ENCODE results near the gene TUBD1.
"Not testable (repeated sequence)": the region's sequence is repeated elsewhere in the genome, so short reads cannot be mapped to it uniquely, and the experiment has no call there.

Gene TUBD1

DNA sequence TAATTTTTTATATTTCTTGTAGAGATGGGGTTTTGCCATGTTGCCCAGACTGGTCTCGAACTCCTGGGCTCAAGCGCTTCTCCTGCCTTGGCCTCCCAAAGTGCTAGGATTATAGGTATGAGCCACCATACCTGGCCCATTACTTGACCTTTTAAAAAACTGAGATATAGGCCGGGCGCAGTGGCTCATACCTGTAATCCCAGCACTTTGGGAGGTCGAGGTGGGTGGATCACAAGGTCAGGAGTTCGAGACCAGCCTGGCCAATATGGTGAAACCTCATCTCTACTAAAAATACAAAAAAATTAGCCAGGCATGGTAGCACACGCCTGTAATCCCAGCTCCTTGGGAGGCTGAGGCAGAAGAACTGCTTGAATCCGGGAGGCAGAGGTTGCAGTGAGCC lies 19.3 kb downstream of the TUBD1 start:
- not testable (repeated sequence) for DNase-seq

DNA sequence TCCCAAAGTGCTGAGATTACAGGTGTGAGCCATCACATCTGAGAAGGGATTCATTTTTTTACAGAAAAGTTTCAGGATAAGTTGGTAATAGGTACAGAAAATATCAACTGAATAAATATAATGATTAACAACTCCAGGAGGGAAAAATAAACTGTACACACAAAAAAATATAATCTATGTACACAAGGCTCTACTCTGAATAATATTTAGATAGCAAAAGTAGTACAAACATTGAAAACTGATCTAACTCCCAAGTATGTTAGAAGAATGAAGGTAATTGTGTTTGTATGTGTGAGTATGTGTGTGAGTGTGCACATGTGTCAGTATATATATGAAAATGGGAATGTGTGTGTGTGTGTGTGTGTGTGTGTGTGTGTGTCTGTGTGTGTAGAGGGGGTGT lies 20.4 kb downstream of the TUBD1 start:
- DNase-seq, result no peak

DNA sequence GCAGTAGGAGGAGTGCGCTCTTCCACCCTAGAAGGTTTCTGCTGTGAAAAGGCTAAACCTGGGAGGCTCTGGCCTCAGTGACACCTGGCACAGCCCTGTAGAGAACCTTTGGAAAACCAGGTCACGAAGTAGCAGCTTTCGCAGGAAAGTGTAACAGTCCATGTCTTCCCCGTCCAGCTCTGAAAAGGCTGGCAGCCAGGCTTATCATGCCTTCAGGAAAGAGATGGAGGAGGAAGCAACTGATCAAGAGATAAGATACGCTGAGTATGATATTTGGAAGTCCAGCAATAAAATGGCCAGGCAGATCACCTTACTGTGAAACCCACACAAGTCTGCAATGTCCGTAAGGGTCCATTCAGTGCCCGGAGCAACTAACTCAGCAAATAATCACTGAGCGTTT lies 22.3 kb downstream of the TUBD1 start:
- no peak for DNase-seq

DNA sequence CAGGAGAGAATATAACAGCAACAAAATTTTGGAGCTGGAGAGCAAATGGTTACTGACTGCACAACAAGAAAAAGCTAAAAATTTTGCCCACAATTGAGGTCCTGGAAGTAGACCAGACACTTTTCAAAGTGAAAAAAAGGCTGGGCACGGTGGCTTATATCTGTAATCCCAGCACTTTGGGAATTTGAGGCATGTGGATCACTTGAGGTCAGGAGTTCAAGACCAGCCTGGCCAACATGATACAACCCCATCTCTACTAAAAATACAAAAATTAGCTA lies 22.9 kb downstream of the TUBD1 start:
- no peak for DNase-seq

DNA sequence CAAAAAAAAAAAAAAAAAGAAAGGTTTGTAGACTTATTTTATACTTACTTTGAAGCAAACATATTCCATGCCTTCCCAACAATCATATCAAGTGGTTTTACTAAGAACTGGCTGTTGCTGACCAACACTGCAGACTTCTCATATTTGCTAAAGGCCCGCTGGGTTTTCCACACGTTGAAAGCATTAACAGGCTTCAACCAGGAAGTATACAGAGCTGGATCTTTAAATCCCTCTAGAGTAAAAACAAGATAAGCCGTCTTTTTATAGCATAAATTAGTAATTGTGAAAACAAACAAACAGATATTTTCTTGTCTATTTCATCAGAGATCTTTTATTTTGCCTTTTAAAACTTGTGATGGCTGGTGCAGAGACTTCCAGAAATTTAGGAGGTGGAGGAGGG lies 29.1 kb downstream of the TUBD1 start:
- DNase-seq, result no peak

DNA sequence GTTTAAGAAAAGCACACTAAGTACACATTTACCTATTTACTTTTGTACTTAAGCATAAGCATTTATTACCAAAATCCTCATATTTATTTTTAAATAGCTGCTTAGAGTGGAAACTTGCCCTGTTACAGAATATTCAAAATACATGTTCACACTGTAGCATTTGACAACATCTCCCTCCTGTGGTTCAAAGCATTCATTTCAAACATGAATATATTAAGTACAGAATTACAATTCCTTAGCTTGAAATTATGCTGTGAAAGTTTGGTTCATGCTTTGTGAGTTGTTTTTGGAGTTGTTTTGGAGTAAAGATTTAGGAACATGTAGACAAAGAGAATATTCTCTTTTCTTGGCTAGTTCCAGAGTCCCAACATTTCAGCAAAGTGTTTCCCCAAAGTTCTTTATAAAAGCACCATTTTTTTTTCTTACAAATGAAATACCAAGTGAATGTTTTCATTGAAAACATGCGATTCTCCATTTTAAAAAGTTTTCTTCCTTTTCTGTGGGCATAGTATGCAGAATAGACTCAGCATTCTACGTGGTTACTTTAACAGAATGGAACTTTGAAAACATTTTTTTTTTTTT lies 33.2 kb downstream of the TUBD1 start:
- DNase-seq, result peak; percentile 62

DNA sequence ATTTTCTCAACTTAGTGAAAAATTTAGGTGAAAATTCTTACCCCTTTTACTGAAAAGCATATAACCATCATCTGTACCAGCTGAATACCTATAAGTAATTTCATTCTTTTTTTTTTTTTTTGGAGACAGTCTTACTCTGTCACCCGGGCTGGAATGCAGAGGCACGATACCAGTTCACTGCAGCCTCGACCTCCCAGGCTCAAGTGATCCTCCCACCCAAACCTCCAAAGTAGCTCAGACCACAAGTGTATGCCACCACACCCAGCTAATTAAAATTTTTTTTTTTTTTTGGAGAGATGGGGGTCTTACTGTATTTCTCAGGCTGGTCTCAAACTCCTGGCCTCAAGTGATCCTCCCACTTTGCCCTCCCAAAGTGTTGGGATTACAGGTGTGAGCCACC lies 33.8 kb downstream of the TUBD1 start:
- no peak for DNase-seq

DNA sequence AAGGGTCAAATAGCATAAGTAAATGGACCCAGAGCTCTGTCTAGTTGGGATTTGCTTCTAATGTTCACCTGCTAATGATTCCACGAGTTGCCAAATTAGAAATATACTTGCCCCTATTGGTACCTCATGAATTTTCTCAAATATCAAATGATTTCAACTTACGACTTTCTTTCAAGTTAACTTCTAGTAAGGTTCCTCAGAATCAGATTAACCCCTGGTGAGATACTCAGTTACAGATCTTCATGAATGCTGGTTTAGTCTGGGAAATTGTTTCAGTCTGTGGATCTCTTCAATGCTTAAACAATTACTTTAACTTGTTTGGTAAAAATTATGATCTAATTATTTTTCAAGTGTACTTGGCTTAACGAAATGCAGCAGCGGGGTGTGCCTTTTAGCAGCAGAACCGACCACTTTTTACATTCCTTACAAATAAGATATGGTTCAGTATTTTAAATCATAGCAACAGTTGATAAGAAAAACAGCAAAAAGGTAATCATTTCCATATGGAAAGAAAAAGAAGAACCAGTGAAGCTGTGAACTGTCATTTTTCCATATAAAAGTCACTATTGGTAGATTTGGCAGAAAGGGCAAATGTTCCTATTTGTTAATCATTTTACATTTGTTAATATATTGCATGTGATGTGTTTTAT lies 34.5 kb downstream of the TUBD1 start:
- no peak for DNase-seq

DNA sequence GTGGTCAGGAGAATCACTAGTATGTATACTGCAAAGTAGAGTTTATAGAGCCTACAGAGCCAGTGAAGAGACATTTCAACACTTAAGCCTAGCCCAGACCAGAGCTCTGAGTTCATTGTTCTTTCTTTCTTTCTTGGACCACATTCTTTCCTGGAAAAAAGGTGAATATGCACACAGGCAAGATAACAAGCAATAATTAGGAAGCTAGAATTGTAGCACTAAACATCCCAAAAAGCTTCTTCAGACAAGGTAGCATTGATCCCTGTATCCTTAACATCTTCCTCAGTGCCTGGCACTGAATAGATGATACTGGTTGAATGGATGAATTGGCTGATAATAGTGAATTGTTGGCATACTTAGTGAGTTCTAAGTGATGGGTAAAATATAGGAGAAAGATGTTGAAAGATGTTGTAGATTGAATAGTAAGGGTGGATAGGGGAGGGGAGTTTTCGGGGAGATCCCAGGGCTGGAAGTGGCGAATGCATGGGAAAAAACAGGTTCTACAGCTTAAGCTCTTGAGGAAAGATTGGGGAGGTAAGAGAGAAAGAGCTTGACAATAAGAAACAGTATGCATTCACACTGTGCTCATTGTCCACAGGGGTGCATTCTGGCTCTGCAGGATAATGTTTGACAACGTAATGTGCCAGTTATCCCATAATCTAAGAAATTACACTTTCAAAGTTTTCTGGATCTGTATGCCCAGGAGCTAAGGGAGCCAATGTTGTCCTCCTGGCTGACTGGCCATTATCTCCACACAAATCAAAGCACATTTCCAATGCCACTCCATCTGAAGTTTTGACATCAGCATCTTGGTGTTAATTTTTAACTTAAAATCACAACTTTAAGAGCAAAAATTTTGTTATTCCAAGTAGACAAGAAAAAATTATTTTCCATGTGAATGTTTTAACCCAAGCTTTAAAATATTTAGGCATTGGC lies 35.6 kb downstream of the TUBD1 start:
- DNase-seq, result no peak

DNA sequence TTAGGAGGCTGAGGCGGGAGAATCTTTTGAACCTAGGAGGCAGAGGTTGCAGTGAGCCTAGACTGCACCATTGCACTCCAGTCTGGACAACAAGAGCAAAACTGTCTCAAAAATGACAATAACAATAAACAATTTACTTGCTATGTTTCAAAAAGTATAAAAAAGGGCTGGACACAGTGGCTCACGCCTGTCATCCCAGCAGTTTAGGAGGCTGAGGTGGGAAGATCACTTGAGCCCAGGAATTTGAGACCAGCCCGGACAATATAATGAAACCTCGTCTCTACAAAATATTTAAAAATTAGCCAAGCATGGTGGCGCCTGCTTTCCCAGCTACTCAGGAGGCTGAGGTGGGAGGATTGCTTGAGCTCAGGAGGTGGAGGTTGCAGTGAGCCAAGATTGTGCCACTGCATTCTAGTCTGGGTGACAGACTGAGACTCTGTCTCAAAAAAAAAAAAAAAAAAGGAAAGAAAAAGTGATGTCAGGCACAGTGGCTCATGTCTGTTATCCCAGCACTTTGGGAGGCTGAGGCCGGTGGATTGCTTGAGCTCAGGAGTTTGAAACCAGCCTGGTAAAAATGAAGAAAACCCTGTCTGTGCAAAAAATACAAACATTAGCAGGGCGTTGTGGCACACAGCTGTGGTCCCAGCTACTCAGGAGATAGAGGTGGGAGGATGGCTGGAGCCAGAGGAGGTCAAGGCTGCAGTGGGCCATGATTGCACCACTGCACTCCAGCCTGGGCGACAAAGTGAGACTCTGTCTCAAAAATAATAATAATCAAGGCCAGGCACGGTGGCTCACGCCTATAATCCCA lies 38.6 kb downstream of the TUBD1 start:
- DNase-seq, result not testable (repeated sequence)

DNA sequence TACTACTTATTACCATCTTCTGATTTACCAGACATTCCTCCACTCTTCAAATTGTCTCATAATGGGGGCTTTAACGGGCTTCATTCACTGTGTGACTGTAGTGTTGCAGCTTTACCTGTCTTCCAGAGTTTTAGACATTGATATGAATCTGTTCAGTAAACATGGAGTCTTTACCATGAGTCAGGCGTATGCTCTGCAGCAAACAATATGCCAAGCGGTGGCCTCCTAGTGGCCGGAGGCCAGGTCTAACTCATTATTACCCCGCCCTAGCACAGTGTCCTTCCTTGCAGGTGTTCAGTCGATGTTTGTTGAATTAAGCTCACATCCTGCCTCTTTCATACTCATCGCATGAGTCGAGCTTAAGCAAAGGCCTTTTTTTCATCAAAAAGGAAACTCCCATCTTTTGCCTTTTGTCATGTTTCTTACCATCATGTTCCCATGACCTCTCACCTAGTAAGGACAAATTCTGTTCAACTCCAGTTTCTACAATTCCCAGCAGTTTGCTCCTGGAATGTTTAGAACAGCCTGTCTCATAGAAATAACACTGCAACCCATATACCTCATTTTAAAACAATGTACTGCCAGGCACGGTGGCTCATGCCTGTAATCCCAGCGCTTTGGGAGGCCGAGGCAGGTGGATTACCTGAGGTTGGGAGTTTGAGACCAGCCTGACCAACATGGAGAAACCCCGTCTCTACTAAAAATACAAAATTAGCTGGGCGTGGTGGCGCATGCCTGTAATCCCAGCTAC lies 39.4 kb downstream of the TUBD1 start:
- no peak for DNase-seq

DNA sequence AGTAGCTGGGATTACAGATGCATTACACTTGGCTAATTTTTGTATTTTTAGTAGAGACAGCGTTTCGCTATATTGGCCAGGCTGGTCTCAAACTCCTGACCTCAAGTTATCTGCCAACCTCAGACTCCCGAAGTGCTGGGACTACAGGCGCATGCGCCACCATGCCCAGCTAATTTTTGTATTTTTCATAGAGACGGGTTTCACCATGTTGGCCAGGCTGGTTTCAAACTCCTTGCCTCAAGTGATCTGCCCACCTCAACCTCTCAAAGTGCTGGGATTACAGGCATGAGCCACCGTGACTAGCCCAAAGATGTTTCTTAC lies 39.9 kb downstream of the TUBD1 start:
- not testable (repeated sequence) for DNase-seq

DNA sequence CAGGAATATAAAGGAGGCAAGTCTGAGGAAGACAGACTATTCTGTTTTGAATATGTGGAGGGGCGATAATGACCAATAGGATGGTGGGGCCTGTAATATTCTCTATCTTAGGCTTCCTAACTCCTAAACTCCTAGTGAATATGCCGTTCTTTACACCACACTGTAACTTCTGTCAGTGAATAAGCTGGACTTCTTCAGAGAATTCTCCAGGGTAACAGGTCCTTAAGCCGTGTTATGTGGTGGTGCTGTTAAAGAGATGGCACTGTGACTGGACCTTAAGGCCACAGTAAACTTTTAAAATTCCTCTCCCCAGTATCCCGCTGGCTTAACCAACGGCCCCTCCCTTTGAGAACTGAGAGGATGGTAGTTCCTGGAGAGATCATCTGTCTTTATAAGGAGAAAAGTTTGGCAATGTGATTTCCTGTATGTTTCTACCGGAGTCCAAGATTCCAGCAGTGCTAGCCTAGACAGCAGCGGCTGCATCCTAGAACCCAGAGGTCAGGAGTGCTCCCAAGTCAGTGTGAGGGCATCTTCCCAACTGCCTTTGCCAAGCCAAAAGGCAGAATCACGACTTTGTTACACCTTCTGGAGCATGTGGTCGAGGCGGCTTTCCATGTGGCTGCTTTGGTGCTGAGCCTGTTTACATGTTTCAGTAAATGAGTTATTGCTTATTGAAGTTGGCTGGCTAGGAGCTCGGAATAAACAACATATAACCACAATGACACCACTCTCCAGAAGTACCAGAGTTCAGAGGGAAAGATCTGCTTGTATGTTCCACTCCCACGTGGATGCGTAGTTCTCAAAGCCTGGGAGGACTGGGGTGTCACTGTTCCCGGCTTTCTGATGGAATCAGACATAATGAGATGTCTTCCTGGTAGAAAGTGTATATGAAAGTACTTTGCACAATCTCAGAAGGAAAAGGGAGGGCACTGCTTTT lies 41.0 kb downstream of the TUBD1 start:
- no peak for DNase-seq

DNA sequence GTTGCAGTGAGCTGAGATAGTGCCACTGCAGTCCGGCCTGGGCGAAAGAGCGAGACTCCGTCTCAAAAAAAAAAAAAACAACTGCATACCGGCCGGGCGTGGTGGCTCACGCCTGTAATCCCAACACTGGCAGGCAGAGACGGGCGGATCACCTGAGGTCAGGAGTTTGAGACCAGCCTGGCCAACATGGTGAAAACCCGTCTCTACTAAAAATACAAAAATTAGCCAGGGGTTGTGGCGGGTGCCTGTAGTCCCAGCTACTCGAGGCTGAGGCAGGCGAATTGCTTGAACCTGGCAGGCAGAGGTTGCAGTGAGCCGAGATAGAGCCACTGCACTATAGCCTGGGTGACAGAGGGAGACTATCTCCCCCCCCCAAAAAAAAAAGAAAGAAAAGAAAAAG lies 42.4 kb downstream of the TUBD1 start:
- not testable (repeated sequence) for DNase-seq

DNA sequence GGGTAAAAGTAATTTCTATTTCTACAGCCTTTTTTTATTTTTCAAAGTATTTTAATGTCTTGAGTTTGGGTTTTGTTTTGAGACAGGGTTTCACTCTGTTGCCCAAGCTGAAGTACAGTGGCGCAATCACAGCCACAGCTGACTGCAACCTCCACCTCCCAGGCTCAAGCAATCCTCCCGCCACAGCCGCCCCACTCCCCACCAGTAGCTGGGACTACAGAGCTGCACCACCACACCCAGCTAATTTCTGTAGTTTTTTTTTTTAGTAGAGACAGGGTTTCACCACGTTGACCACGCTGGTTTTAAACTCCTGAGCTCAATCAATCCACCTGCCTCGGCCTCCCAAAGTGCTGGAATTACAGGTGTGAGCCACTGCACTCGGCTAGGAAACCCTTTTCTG lies 44.0 kb downstream of the TUBD1 start:
- no peak for DNase-seq

DNA sequence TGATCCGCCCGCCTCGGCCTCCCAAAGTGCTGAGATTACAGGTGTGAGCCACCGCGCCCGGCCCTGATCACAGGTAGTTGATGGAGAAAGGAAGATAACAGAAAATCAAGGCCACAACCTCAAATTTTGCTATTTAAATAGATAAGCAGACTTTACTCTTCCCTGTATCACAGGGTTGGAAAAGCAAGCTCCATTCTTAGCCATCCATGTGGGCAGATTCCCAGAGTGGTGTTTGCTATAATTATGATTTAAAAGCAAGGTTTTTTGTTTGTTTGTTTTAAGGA lies 44.4 kb downstream of the TUBD1 start:
- no peak for DNase-seq

DNA sequence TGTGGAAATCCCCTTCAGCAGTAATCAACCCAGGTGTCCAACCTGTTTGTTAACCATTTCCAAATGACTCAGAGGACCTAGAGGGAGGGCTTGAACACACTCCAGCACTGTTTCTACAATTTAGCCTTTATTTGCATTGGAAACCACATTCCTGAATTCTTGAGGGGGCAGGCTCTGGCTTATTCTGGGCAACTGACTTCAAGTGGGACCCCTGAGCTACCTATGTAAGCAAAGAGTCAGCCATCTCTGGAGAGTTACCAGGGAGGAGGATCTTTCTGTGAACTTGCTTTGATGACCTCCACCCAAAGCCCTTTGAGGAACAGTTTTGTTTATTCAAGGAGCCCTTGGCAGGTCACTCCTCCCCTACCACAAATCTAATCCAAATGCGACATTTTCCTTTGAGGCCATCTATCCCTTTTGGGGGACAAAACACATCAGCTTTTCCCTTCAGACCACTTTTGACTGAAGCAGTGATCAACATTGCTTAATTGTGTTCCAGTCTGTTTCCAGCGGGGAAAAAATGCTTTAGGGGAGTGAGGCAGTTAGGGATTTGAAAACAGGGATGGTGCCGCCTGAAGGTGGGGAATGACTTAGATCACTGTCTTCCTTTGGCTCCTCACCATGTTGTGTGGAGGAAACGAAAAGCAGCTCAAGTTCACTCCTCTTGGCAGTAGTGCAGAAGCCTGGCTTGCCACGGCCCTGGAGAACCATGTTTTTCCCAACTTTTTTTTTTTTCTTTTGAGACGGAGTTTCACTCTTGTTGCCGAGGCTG lies 46.2 kb downstream of the TUBD1 start:
- DNase-seq, result no peak

DNA sequence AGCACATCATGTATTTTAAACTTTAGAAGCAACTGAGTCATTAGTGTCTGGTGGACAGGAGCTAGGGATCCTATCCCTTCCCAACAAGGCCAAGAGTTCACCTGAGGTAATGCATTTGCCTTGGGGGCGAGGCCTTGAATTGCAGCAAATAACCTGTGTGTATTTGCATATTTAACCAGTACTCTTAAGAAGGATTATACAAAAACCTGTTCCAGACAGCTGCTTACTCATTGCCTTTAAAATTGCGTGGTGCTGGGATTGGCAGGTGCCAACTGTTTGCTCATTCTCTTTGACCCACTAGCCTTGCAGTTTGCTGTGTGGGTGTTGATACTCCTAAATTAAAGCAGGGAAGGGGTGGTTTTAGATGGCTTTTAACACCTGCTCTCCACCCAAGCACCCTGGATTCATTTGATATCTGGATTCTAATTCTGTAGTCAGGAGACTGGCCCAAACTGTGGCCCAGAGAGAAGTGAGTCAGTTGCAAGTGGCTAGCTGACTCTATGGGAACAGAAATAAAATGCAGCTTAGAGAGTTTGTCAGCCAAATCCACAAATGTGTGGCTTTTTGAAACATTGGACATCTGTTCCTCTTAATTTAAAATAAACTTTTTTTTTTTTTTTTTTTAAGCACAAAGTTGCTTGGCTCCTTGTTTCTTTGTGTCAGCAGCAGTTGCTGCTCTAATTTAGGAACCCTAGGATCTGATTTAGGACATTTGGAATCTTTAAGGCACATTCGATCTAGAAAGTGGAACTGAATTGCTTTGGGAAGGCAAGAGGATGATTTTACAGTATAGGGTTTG lies 46.9 kb downstream of the TUBD1 start:
- DNase-seq, result no peak

DNA sequence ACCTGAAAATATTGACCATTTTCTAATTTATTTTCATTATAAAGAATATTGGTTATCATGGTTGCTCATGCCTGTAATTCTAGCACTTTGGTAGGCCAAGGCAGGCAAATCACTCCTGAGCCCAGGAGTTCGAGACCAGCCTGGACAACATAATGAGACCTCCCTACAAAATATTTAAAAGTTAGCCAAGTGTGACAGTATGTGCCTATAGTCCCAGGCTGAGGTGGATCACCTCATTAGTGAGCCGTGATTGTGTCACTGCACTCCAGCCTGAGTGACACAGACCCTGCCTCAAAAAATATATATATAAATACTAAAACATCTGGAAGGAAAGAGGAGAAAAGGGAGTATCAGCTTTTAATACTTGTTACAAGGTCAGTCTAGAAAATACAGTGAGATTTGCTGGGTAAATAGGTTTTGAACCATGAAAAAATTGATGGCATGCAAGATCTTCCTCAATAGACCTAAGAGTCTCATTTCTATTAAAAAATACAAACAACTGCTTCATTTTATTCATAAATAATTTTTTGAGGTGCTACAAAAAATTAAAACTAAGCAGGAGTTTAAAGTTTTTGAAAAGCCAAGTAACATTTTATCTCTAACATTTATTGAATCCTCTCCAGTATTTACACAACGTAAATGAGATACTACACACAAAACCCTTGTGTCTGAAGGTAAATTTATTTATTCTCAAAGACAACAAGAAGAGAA lies 47.7 kb downstream of the TUBD1 start:
- no peak for DNase-seq

All from eye (tissue), 1 donor.